D341Med (cell line): Measurements from ENCODE around the gene MRPS31.
"Not testable (repeated sequence)": the region's sequence is repeated elsewhere in the genome, so short reads cannot be mapped to it uniquely, and the experiment has no call there.

ENCODE experiments used
- DNase-seq: peaks from one replicate; pipeline ENCODE4 v3.0.0; 2012; ENCODE audit warnings: low spot score

Gene MRPS31

GRCh38 chr13:40758811-40759210, 12.2 kb downstream of the MRPS31 start:
- DNase-seq: no peak

DNA sequence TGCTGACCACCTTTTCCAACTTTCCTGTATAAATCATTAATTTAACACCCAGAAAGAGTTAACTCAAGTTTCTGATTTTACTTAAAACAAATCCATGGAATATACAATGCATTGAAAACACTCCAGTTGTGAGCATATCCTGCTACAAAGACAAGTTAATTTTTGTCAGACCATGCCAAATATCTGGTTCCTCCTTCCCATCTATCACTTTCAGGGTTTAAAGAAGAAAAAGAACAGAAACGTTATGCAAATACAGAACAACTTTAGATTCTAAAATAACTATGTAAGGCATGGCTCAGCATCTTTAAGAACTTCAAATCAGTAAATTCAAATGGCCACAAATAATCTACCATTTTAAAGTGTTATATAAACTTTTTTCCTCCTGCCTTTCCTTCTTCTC, 14.9 kb downstream of the MRPS31 start:
- DNase-seq: no peak

DNA sequence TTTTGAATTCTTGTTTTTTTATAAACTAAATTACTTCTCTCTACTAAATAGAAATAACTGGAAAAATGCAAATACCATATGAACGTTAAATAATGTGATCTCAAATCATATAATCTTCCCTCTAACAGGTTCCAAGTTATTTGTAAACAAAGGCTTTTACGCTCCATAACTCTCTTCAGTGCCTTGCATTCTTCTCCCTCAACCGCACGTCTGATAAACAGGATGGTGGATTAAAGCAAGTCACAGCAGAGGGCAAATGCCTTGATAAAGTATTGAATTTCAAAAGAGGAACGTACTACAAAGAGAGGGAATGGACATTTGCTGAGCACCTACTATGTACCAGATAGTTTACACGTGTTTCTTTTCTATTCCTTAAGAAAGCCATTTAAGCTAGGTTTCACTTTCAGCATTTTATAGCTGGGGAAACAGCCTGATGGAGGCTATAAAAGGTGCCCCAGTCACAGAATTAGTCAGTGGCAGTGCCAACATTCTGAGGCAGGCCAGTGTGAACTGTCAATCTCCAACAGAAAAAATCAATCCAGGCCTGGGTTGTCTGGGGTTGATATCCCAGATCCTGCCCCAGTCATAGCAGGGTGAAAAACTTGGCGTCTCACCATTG, 15.8 kb downstream of the MRPS31 start:
- DNase-seq: no peak

DNA sequence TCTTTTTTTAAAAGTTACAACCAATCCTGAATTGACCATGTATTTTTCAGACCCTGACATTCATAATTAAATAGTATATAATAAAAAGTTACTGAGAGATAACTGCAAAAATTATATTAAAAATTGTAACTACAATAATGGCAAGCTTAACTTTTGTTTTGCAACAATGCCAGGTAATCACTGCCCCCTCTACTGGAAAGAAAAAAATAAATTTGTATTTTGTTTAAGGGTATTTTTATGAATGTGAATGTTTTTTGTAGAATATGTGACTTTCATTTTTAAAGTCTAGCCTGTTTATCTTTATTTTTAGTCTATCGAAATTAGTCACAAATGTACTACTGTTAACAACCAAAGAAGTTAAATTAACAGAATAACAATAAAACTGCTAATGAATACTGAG, 21.7 kb downstream of the MRPS31 start:
- no peak for DNase-seq

- not testable (repeated sequence) for DNase-seq
These were observed 35.8 kb downstream of the MRPS31 start for GRCh38 chr13:40735232-40735548.

DNA sequence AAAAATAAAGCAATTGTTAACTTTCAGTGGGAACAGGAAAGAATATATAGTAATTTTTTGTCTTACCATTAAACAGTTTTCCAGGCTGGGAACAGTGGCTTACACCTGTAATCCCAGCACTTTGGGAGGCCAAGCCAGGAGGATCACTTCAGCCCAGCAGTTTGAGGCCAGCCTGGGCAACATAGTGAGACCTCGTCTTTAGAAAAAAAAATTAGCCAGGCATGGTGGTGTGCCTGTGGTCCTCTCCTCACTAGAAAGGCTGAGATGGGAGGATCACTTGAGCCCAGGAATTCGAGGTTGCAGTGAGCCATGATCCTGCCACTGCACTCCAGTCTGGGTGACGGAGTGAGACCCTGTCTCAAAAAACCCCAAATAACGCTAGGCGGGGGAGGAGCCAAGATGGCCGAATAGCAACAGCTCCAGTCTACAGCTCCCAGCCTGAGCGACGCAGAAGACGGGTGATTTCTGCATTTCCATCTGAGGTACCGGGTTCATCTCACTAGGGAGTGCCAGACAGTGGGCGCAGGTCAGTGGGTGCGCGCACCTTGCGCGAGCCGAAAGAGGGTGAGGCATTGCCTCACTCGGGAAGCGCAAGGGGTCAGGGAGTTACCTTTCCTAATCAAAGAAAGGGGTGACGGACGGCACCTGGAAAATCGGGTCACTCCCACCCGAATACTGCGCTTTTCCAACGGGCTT, 36.3 kb downstream of the MRPS31 start:
- not testable (repeated sequence) for DNase-seq

DNA sequence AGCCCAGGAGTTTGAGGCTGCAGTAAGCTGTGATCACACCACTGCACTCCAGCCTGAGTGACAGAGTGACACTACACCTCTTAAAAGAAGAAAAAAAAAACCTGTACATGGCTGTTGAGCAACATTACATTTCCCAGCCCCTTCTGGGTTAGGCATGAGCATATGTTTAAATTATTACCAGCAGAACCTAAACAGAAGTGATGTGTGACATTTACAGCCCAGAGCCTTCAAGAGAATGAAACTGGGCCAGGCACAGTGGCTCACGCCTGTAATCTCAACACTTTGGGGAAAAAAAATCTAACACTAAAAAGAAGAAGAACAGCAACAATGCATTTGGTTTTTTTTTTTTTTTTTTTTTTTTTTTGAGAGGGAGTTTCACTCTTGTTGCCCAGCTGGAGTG, 38.3 kb downstream of the MRPS31 start:
- no peak for DNase-seq

GRCh38 chr13:40728595-40728994, 42.4 kb downstream of the MRPS31 start:
- DNase-seq: no peak

DNA sequence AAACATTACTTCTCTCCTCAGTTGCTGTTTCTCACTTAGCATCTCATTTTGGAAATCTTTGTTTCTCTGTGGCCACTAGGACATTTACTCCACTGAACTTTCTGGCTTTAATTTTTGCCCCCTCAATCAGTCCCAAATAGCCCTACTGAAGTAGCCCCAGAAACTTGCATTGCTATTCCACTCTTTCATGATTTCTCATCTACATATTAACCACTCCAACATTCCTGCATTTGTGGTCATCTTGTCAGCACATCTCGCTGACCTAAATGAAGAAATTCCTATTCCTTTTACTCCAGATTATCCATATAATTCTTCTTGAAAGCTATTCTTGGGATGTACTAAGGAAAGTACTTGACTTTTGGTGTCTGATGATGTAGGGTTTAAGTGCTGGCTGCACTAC, 56.6 kb downstream of the MRPS31 start:
- DNase-seq: not testable (repeated sequence)

- no peak for DNase-seq
These were observed 64.6 kb downstream of the MRPS31 start for GRCh38 chr13:40706439-40706838.

DNA sequence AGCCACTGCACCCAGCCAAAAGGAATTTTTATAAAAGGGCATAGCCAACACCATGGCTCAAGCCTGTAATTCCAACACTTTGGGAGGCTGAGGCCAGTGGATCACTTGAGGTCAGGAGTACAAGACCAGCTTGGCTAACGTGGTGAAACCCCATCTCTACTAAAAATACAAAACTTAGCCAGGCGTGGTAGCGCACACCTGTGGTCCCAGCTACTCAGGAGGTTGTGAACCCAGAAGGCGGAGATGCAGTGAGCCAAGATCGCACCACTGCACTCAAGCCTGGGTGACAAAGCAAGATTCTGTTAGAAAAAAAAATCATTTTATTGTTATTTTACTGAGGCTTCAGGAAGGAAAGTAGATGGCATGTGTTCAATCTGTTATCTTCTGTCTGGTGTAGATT, 73.3 kb downstream of the MRPS31 start:
- no peak for DNase-seq

GRCh38 chr13:40694426-40694825, 76.6 kb downstream of the MRPS31 start:
- no peak for DNase-seq

DNA sequence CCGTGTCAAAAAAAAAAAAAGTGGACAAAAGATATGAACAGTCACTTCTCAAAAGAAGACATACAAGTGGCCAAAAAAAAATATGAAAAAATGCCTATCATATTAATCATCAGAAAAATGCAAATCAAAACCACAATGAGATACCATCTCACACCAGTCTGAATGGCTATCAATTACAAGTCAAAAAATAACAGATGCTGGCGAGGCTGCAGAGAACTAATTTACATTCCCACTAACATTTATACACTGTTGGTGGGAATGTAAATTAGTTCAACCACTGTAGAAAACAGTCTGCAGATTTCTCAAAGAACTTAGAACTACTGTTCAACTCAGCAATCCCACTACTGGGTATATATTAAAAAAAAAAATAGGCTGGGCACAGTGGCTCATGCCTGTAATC, 78.0 kb downstream of the MRPS31 start:
- no peak for DNase-seq

- DNase-seq: no peak
These were observed 82.2 kb downstream of the MRPS31 start for GRCh38 chr13:40688781-40689180.

DNA sequence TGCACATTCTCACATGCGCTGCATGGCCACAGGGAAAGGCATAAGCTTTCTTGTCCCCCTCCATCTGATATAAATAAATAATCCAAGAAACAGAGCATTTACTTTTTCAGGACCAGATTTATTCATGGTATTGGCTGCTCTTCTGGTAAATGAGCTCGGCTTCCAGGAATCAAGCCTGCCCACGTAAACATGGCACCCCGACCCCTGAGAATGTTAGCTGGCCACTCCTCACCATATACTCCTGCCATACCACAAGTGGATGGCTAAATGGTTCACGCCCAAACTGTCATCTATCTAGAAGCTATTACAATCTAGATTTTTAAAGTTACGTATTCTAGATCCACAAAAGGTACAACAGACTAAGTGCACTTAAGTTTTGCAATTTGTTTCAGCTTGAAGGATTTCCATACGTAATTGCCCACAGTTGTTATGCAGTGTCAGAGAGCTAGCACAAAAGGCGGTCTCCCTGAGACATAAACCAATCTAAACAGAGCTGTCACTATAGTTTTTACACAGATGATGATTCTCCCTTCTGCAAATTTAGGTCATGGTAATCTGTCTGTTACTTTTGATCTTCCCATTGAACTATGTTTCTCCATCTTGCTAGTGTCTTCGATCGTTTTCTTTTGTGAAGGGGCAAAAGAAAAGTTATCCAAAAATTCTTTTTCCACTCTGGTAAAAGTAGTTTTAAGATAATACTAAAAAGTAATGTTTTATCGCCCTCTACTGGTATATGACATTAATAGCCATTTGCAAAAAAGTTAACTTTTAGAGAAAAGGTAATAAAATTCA, 88.3 kb downstream of the MRPS31 start:
- DNase-seq: no peak

DNA sequence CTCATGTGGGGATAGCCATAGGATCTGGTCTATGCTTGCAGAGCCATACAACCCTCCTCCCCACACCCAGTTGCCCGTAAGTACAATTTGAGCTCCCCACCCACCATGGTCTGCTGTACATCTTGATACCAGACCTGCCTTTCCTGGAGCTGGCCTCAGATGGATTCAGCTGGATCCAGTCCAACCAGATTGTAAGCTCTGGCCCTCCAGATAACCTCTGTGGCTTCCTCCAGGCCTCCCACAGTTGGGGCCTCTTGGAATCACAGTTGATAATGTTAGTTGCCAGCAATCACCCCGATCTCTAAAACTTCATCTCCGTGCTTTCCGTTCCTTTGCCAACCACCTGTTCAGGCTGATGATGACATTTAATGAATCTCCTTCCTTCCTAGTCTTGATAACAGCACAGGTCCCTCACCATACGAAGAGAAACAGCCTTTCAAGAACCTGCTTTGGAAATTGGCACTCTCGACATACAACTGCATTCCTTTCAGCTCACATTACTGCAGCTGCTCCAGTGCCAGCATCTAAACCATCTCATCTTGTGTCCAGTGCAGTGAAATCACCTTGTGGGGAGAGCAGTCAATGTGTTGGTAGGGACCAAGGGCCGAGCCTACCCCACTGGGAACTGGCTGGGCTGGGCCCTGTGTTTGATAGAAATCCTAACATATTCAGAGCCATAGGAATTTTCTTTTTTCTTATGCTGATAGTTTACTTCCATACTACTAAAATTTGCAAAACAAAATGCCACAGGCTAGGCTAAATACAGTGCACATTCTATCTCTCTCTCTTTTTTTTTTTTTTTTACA, 89.4 kb downstream of the MRPS31 start:
- no peak for DNase-seq

- no peak for DNase-seq
These were observed 90.2 kb downstream of the MRPS31 start for GRCh38 chr13:40680659-40681323.

GRCh38 chr13:40679480-40679985, 91.5 kb downstream of the MRPS31 start:
- DNase-seq: no peak
